ENCODE results near the gene ADO.

DNA sequence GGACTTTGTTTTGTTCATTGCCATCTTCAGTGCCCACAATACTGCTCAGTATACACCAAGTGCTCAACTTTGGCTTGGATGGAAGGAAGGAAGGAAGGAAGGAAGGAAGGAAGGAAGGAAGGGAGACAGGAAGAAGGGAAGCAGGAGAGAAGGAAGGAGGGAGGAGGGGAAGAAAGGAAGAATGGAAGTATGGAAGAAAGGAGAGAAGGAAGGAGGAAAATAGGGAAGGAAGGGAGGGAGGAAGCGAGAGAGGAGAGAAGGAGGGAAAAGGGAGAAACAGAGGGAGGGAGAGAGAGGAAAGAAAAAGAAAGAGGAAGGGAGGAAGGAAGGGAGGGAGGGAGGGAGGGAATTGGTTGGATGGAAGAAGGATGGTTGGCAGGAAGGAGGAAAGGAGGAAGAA, 49.6 kb upstream of the ADO start:
- TF ChIP-seq, protein P1, sequence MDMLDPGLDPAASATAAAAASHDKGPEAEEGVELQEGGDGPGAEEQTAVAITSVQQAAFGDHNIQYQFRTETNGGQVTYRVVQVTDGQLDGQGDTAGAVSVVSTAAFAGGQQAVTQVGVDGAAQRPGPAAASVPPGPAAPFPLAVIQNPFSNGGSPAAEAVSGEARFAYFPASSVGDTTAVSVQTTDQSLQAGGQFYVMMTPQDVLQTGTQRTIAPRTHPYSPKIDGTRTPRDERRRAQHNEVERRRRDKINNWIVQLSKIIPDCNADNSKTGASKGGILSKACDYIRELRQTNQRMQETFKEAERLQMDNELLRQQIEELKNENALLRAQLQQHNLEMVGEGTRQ (IDR thresholded peaks at IDR 0.05; ENCODE audit: low read depth, low read length): no peak
- TF ChIP-seq, protein P2, sequence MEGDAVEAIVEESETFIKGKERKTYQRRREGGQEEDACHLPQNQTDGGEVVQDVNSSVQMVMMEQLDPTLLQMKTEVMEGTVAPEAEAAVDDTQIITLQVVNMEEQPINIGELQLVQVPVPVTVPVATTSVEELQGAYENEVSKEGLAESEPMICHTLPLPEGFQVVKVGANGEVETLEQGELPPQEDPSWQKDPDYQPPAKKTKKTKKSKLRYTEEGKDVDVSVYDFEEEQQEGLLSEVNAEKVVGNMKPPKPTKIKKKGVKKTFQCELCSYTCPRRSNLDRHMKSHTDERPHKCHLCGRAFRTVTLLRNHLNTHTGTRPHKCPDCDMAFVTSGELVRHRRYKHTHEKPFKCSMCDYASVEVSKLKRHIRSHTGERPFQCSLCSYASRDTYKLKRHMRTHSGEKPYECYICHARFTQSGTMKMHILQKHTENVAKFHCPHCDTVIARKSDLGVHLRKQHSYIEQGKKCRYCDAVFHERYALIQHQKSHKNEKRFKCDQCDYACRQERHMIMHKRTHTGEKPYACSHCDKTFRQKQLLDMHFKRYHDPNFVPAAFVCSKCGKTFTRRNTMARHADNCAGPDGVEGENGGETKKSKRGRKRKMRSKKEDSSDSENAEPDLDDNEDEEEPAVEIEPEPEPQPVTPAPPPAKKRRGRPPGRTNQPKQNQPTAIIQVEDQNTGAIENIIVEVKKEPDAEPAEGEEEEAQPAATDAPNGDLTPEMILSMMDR (conservative IDR thresholded peaks at IDR 0.05; ENCODE audit: low read depth, low read length): no peak
- TF ChIP-seq POLR2A (IDR thresholded peaks at IDR 0.05; ENCODE audit: low read depth, low read length) (no peak), CHD1 (IDR thresholded peaks at IDR 0.05; ENCODE audit: low read depth, low read length) (no peak), CEBPB (IDR thresholded peaks at IDR 0.05; ENCODE audit: low read depth, low read length) (no peak), MAFK (IDR thresholded peaks at IDR 0.05; ENCODE audit: low read depth, low read length) (no peak), MXI1 (IDR thresholded peaks at IDR 0.05; ENCODE audit: borderline replicate concordance, low read depth, low read length) (no peak), NFE2L2 (IDR thresholded peaks at IDR 0.05; ENCODE audit: low read depth, low read length) (no peak), MAZ (IDR thresholded peaks at IDR 0.05; ENCODE audit: borderline replicate concordance, low read depth, low read length) (no peak)
- TF ChIP-seq, protein P3, sequence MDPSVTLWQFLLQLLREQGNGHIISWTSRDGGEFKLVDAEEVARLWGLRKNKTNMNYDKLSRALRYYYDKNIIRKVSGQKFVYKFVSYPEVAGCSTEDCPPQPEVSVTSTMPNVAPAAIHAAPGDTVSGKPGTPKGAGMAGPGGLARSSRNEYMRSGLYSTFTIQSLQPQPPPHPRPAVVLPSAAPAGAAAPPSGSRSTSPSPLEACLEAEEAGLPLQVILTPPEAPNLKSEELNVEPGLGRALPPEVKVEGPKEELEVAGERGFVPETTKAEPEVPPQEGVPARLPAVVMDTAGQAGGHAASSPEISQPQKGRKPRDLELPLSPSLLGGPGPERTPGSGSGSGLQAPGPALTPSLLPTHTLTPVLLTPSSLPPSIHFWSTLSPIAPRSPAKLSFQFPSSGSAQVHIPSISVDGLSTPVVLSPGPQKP (IDR thresholded peaks at IDR 0.05; ENCODE audit: borderline replicate concordance, low read depth, low read length): no peak

All from IMR-90 (cell line).